Measurements from ENCODE around the gene TREH.
A peak's percentile ranks its signal among the peaks of the same experiment; 100 is the strongest.

The TREH gene

GRCh38 chr11:118644496-118644895, 35.0 kb downstream of the TREH start:
- no peak for DNase-seq

- DNase-seq = no peak
Measured at GRCh38 chr11:118643995-118644345, 35.5 kb downstream of the TREH start.

- DNase-seq = no peak
Measured at GRCh38 chr11:118643142-118643994, 36.1 kb downstream of the TREH start.

GRCh38 chr11:118641397-118642019, 37.9 kb downstream of the TREH start:
- peak; percentile 94 for DNase-seq

GRCh38 chr11:118640332-118641154, 38.9 kb downstream of the TREH start:
- DNase-seq = peak; percentile 42

GRCh38 chr11:118639899-118640298, 39.6 kb downstream of the TREH start:
- DNase-seq = no peak

GRCh38 chr11:118638726-118639125, 40.7 kb downstream of the TREH start:
- DNase-seq = no peak

- DNase-seq = no peak
Measured at GRCh38 chr11:118636569-118637290, 42.7 kb downstream of the TREH start.

- peak; percentile 39 for DNase-seq
Measured at GRCh38 chr11:118635642-118636041, 43.8 kb downstream of the TREH start.

GRCh38 chr11:118635237-118635591, 44.2 kb downstream of the TREH start:
- peak; percentile 72 for DNase-seq

- peak; percentile 80 for DNase-seq
Measured at GRCh38 chr11:118634431-118635236, 44.8 kb downstream of the TREH start.

- DNase-seq = no peak
Measured at GRCh38 chr11:118633979-118634378, 45.5 kb downstream of the TREH start.

GRCh38 chr11:118633319-118633690, 46.1 kb downstream of the TREH start:
- no peak for DNase-seq

GRCh38 chr11:118632577-118633318, 46.7 kb downstream of the TREH start:
- DNase-seq = no peak

GRCh38 chr11:118631142-118631909, 48.1 kb downstream of the TREH start:
- DNase-seq = no peak

GRCh38 chr11:118629761-118630661, 49.4 kb downstream of the TREH start:
- peak; percentile 42 for DNase-seq

GRCh38 chr11:118628861-118629549, 50.4 kb downstream of the TREH start:
- no peak for DNase-seq

GRCh38 chr11:118628432-118628831, 51.0 kb downstream of the TREH start:
- DNase-seq = no peak

- no peak for DNase-seq
Measured at GRCh38 chr11:118628031-118628430, 51.4 kb downstream of the TREH start.
